ENCODE data around the gene TRMT1L.

The TRMT1L gene

DNA sequence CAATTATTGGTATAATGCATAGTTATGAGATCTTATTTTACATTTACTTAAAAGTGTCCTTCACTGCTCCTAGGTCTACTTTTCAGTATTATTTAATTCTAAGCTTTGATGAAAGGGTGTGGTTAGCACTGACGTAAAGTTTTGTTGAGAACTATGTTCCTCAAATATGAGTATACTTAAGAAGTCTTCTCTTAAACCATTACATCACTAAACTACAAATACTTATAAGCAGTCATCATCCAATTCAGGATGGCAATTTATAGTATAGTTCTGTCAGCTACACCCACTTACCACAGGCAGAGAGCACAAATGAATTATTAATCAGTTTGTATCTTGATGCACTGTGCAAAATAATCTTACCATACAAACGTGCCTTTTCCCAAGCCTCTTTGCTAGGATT, 27.0 kb downstream of the TRMT1L start:
- no peak for DNase-seq (ENCODE audit: extremely low read depth, low read depth)
- TF ChIP-seq, protein P1, sequence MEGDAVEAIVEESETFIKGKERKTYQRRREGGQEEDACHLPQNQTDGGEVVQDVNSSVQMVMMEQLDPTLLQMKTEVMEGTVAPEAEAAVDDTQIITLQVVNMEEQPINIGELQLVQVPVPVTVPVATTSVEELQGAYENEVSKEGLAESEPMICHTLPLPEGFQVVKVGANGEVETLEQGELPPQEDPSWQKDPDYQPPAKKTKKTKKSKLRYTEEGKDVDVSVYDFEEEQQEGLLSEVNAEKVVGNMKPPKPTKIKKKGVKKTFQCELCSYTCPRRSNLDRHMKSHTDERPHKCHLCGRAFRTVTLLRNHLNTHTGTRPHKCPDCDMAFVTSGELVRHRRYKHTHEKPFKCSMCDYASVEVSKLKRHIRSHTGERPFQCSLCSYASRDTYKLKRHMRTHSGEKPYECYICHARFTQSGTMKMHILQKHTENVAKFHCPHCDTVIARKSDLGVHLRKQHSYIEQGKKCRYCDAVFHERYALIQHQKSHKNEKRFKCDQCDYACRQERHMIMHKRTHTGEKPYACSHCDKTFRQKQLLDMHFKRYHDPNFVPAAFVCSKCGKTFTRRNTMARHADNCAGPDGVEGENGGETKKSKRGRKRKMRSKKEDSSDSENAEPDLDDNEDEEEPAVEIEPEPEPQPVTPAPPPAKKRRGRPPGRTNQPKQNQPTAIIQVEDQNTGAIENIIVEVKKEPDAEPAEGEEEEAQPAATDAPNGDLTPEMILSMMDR (IDR thresholded peaks at IDR 0.05; ENCODE audit: low read depth, low read length, missing control alignments) = no peak
- H3K4me3 ChIP-seq (replicated peaks; ENCODE audit: low read depth, low read length) = no peak overlapping the region

DNA sequence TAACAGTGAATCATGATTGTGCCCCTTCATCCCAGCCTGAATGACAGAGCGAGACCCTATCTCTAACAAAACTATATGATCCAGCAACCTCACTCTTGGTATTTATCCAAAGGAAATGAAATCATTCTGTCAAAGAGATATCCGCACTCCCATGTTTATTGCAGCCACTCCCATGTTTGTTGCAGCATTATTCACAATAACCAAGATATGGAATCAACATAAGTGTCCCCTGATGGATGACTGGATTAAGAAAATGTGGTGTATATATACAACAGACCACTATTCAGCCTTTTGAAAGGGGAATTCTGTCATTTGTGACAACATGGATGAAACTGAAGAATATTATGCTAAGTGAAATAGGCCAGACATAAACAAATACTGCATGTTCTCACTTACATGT, 44.4 kb downstream of the TRMT1L start:
- TF ChIP-seq, protein P1 (IDR thresholded peaks at IDR 0.05; ENCODE audit: low read depth, low read length, missing control alignments) = no peak
- no peak for DNase-seq (ENCODE audit: extremely low read depth, low read depth)

DNA sequence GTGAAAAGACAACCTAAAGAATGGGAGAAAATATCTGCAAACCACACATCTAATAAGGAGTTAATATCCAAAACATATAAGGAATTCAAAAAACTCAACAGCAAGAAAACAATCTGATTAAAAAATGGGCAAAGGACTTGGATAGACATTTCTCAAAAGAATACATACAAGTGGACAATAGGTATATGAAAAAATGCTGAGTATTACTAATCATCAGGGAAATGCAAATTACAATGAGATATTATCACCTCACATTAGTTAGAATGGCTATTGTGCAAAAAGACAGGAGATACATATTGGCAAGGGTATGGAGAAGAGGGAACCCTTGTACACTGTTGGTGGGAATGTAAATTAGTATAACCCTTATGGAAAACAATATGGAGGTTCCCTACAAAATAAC, 44.9 kb downstream of the TRMT1L start:
- DNase-seq (ENCODE audit: extremely low read depth, low read depth) = no peak

More for the DNA sequence above, 44.4 kb downstream of the TRMT1L start:
- H3K4me3 ChIP-seq (replicated peaks; ENCODE audit: low read depth, low read length) = no peak overlapping the region

DNA sequence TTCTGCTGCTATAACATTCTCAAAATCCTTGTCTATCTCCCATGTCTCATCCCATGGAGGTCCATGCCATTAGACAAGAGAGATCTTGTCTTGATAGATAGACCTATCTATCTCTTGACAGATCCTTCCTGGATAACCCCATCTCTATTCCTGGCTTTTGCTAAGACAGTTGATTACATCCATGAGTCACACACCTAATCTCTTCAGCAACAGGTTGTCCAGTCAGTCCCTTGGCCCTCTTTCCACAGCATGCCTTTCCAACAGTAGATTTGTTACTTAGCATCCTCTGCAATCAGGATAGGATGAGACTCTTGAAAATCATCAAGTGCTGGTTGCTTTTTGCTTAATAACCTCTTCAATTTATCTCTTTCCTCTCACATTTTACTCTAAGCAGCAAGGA, 46.6 kb downstream of the TRMT1L start:
- no peak for DNase-seq (ENCODE audit: extremely low read depth, low read depth)
- H3K4me3 ChIP-seq (replicated peaks; ENCODE audit: low read depth, low read length) = no peak overlapping the region
- TF ChIP-seq, protein P1 (IDR thresholded peaks at IDR 0.05; ENCODE audit: low read depth, low read length, missing control alignments) = no peak

More for the DNA sequence above, 44.9 kb downstream of the TRMT1L start:
- TF ChIP-seq, protein P1 (IDR thresholded peaks at IDR 0.05; ENCODE audit: low read depth, low read length, missing control alignments) = no peak
- H3K4me3 ChIP-seq (replicated peaks; ENCODE audit: low read depth, low read length) = no peak overlapping the region

DNA sequence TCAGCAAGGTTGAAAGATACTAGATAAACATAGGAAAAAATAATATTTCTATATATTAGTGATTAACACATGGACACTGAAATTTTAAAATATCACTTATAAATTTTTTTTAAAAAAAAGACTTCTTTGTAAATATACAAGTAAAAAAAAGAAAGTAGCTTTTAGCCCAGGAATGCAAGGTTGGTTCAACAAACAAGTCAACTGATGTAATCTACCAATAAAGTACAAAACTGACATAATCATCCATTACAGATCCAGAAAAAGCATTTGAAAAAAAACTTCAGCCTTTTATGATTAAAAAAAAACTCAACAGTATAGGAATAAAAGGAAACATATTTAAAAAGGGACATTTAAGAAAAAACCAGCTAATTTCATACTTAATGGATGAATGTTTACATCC, 48.4 kb downstream of the TRMT1L start:
- TF ChIP-seq, protein P1 (IDR thresholded peaks at IDR 0.05; ENCODE audit: low read depth, low read length, missing control alignments) = no peak
- no peak overlapping the region for H3K4me3 ChIP-seq (replicated peaks; ENCODE audit: low read depth, low read length)
- no peak for DNase-seq (ENCODE audit: extremely low read depth, low read depth)

DNA sequence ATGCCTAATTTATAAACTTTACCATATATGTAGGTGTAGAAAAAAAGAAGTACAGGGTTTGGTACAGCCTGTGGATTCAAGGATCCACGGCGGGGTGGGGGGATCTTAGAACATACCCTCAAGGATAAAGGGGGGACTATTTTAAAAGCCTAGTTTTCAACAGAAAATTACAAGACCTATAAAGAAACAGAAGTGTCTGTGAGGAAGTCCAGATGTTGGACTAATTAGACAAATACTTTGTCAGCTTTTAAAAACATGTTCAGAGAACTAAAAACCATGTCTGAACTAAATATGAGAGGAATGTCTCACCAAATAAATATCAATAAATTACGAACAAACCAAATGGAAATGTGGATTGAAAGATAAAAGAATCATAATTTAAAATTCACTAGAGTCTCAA, 51.6 kb downstream of the TRMT1L start:
- DNase-seq (ENCODE audit: extremely low read depth, low read depth) = no peak
- no peak overlapping the region for H3K4me3 ChIP-seq (replicated peaks; ENCODE audit: low read depth, low read length)
- TF ChIP-seq, protein P1 (IDR thresholded peaks at IDR 0.05; ENCODE audit: low read depth, low read length, missing control alignments) = no peak

DNA sequence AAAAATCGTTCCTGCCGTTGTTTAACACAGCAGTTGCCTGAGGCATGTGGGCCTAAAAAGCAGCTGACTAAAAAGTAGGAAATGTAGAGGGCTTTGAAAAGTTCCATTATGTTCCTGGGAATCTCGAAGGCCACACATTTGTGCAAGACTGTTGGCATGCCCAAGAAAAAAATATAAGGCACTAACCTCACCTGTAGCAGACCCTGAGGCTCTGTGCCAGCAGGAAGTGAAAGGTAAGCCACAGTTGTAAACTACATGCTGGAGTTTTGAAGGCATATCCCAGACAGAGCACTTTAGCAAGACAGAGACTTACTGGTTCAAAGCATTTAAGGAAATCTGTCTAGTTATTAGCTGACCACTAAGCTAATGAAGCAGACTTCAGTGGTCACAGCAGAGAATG, 52.7 kb downstream of the TRMT1L start:
- DNase-seq (ENCODE audit: extremely low read depth, low read depth) = no peak
- H3K4me3 ChIP-seq (replicated peaks; ENCODE audit: low read depth, low read length) = no peak overlapping the region
- TF ChIP-seq, protein P1 (IDR thresholded peaks at IDR 0.05; ENCODE audit: low read depth, low read length, missing control alignments) = no peak
